Lower leg skin (tissue), 3 donors: ENCODE results near the gene STX8.

ENCODE experiments used
- CTCF ChIP-seq, 3 donors: fragments of 450-650 bp; IDR thresholded peaks; one replicate each; pipeline ENCODE4 v1.5.1; 2016; ENCODE audit warnings: antibody characterized with exemption in 3 of 3, mild to moderate bottlenecking in 3 of 3, moderate library complexity in 2 of 3
- POLR2A ChIP-seq, 2 donors: fragments of 450-650 bp; IDR thresholded peaks; one replicate each; pipeline ENCODE4 v1.6.1; 2016 to 2017; ENCODE audit warnings: antibody characterized with exemption in 2 of 2, mild to moderate bottlenecking in 1 of 2, moderate library complexity in 1 of 2

DNA sequence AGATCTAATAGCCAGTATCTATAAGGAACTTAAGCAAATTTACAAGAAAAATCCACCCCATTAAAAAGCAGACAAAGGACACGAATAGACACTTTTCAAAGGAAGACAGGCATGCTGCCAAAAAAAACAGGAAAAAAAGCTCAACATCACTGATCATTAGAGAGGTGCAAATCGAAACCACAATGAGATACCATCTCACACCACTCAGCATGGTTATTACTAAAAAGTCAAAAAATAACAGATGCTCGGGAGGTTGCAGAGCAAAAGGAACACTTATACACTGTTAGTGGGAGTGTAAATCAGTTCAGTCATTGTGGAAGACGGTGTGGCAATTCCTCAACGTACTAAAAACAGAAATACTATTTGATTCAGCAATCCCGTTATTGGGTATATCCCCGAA is 9.6 kb downstream of the STX8 start:
- TF ChIP-seq CTCF (IDR thresholded peaks at IDR 0.05), result no peak
- TF ChIP-seq POLR2A (IDR thresholded peaks at IDR 0.05), result no peak
